Smooth muscle cell (in vitro differentiated cells): ENCODE measurements around the gene ZNF3. TPM values are rescaled to one million over a fixed set of nuclear protein-coding genes. Genes with fewer than 3 reads are reported as not detected.

ENCODE experiments used
- DNase-seq: peaks from one replicate; lab custom pipeline; 2025; ENCODE audit not compliant: unreplicated experiment; lab: John Stamatoyannopoulos, UW
- H2AFZ ChIP-seq: fragments of 200-600 bp; sonication (generic); 2 replicates; pipeline ENCODE4 v1.6.0; 2016; ENCODE audit warnings: antibody characterized with exemption, low read depth, mild to moderate bottlenecking
- H3F3A ChIP-seq: fragments of 200-600 bp; sonication (generic); 2 replicates; pipeline ENCODE4 v1.6.0; 2017; ENCODE audit warnings: antibody characterized with exemption, low read depth
- H3K27ac ChIP-seq: fragments of 200-600 bp; sonication (generic); 2 replicates; pipeline ENCODE4 v1.5.1; 2016; ENCODE audit warnings: low read depth, mild to moderate bottlenecking
- H3K27me3 ChIP-seq: fragments of 200-600 bp; sonication (generic); 2 replicates; pipeline ENCODE4 v1.6.1; 2016; ENCODE audit warnings: low read depth, mild to moderate bottlenecking
- H3K36me3 ChIP-seq: fragments of 200-600 bp; sonication (generic); 2 replicates; pipeline ENCODE4 v1.5.1; 2016; ENCODE audit warnings: low read depth
- H3K4me1 ChIP-seq: fragments of 200-600 bp; sonication (generic); 2 replicates; pipeline ENCODE4 v1.5.1; 2016; ENCODE audit warnings: low read depth
- H3K4me2 ChIP-seq: fragments of 200-600 bp; sonication (generic); 2 replicates; pipeline ENCODE4 v1.6.0; 2016; ENCODE audit warnings: mild to moderate bottlenecking
- H3K4me3 ChIP-seq: fragments of 200-600 bp; sonication (generic); 2 replicates; pipeline ENCODE4 v1.5.1; 2016; ENCODE audit warnings: mild to moderate bottlenecking
- H3K79me2 ChIP-seq: fragments of 200-600 bp; sonication (generic); 2 replicates; pipeline ENCODE4 v1.6.0; 2016; ENCODE audit warnings: low read depth, mild to moderate bottlenecking
- H3K9ac ChIP-seq: fragments of 200-600 bp; sonication (generic); 2 replicates; pipeline ENCODE4 v1.6.0; 2016; ENCODE audit warnings: low read depth
- H3K9me3 ChIP-seq: fragments of 200-600 bp; sonication (generic); replicated peaks from 2 replicates; pipeline ENCODE4 v1.5.1; 2016; ENCODE audit warnings: low read depth
- H4K20me1 ChIP-seq: fragments of 200-600 bp; sonication (generic); 2 replicates; pipeline ENCODE4 v1.6.0; 2016; ENCODE audit warnings: low read depth
- WGBS: methylation state at CpG from one replicate; pipeline ENCODE4 v1.1.7; 2016; ENCODE audit warnings: low lambda C conversion rate; 5-methylcytosine and 5-hydroxymethylcytosine counted together
- polyA plus RNA-seq: library from polyadenylated mRNA; unstranded; fragments of >200 nt; fragmentation: Nextera tagmentation; extraction: Ambion mirVana; gene quantifications from 2 replicates; pipeline ENCODE4 v1.2.1, GENCODE V29; 2016
- total RNA-seq: library from RNA; depleted of rRNA; stranded (reverse); fragments of >200 nt; gene quantifications from 2 replicates; pipeline ENCODE4 v1.2.3, GENCODE V29; 2014
- TF ChIP-seq, protein P1 (sequence below): fragments of 200-600 bp; sonication (generic); IDR thresholded peaks from 2 replicates; pipeline ENCODE4 v1.5.1; 2017; ENCODE audit warnings: borderline replicate concordance, mild to moderate bottlenecking, antibody characterized with exemption; ENCODE audit not compliant: insufficient read depth, poor library complexity, severe bottlenecking

ZNF3 gene
- total and polyA plus RNA-seq, 2 experiments from 2014 or later: 21.6 to 22.0 TPM

DNA sequence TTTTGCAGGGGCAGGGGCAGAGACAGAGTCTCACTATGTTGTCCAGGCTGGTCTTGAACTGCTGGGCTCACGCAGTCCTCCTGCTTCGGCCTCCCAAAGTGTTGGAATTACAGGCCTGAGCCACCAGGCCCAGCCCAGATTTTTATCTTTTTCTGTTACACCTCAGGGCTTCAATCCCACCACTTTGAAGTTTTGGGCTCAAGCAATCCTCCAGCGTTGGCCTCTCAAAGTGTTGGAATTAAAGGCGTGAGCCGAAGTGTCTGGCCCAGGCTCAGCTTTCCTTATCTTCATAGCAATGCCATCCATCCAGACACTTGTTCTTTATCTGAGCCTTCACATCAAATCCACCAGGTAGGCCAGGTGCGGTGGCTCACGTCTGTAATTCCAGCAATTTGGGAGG, 33.5 kb upstream of the ZNF3 start:
- no peak overlapping the region for H2AFZ ChIP-seq
- H4K20me1 ChIP-seq: no peaks in the 10 kb centered on the region
- WGBS: 94% methylated on average over 7 of the region's 7 CpGs
- H3K27ac ChIP-seq: no peak overlapping the region
- no peak overlapping the region for H3K4me2 ChIP-seq
- H3F3A ChIP-seq: no peaks in the 10 kb centered on the region
- H3K79me2 ChIP-seq: peaks cover 8% of the 10 kb centered on the region
- H3K4me1 ChIP-seq: peaks cover 6% of the 10 kb centered on the region
- no peak overlapping the region for H3K4me3 ChIP-seq
- no peak overlapping the region for H3K9ac ChIP-seq
- no peaks in the 10 kb centered on the region for H3K9me3 ChIP-seq
- TF ChIP-seq, protein P1, sequence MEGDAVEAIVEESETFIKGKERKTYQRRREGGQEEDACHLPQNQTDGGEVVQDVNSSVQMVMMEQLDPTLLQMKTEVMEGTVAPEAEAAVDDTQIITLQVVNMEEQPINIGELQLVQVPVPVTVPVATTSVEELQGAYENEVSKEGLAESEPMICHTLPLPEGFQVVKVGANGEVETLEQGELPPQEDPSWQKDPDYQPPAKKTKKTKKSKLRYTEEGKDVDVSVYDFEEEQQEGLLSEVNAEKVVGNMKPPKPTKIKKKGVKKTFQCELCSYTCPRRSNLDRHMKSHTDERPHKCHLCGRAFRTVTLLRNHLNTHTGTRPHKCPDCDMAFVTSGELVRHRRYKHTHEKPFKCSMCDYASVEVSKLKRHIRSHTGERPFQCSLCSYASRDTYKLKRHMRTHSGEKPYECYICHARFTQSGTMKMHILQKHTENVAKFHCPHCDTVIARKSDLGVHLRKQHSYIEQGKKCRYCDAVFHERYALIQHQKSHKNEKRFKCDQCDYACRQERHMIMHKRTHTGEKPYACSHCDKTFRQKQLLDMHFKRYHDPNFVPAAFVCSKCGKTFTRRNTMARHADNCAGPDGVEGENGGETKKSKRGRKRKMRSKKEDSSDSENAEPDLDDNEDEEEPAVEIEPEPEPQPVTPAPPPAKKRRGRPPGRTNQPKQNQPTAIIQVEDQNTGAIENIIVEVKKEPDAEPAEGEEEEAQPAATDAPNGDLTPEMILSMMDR: no peak
- no peaks in the 10 kb centered on the region for H3K27me3 ChIP-seq
- H3K36me3 ChIP-seq: peaks cover 3% of the 10 kb centered on the region
- no peak for DNase-seq

DNA sequence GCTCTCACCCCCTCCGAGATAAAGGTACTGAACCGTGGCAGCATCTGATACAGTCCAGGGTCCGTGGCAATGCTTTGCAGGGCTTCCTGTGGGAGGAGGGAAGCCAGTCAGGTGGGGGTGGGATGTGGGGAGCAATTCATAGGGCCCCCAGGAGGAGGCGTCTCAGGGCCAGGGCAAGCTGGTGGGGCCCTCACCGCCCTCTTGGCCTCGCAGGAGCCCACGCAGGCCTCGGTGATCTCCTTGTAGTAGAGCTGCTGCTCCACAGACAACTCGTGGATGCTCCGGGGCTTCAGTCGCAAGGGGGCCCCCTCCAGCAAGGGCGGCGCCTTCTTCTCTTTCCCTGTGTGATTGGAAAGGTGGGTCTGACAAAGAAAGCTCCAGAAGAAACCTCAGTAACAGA, 30.4 kb upstream of the ZNF3 start:
- Histone ChIP-seq H3K4me1 (no peaks in the 10 kb centered on the region), H3F3A (no peaks in the 10 kb centered on the region), H3K4me3 (no peak overlapping the region), H4K20me1 (no peaks in the 10 kb centered on the region), H3K79me2 (no peaks in the 10 kb centered on the region), H3K27ac (no peak overlapping the region), H3K9ac (no peak overlapping the region), H3K9me3 (no peaks in the 10 kb centered on the region), H3K27me3 (no peaks in the 10 kb centered on the region), H3K36me3 (peaks cover 3% of the 10 kb centered on the region), H3K4me2 (no peak overlapping the region), H2AFZ (no peak overlapping the region)
- TF ChIP-seq, protein P1: no peak
- DNase-seq: no peak
- WGBS: 96% methylated on average over 13 of the region's 13 CpGs

DNA sequence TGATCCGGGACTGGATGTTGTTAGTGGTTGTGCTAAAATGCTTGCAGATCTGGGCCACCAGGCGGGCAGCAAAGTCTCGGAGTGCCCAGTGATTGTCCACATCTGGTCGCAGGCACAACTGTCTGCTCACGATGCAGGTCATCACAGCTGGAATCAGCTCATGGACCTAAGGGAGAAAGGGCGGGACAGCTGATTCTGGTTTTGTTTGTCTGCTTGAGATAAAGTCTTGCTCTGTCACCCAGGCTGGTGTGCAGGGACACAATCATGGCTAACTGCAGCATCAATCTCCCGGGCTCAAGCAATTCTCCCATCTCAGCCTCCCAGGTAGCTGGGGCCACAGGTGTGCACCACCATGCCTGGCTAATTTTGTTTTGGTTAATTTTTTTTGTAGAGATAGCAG, 29.6 kb upstream of the ZNF3 start:
- H3K27ac ChIP-seq: no peak overlapping the region
- no peaks in the 10 kb centered on the region for H4K20me1 ChIP-seq
- DNase-seq: no peak
- no peak overlapping the region for H3K4me3 ChIP-seq
- H3K79me2 ChIP-seq: no peaks in the 10 kb centered on the region
- no peaks in the 10 kb centered on the region for H3K9me3 ChIP-seq
- no peak overlapping the region for H3K4me2 ChIP-seq
- H3F3A ChIP-seq: no peaks in the 10 kb centered on the region
- no peak overlapping the region for H2AFZ ChIP-seq
- no peaks in the 10 kb centered on the region for H3K4me1 ChIP-seq
- H3K27me3 ChIP-seq: no peaks in the 10 kb centered on the region
- over 99% methylated on average over 7 of the region's 7 CpGs for WGBS
- H3K9ac ChIP-seq: no peak overlapping the region
- peaks cover 3% of the 10 kb centered on the region for H3K36me3 ChIP-seq
- TF ChIP-seq, protein P1: no peak

DNA sequence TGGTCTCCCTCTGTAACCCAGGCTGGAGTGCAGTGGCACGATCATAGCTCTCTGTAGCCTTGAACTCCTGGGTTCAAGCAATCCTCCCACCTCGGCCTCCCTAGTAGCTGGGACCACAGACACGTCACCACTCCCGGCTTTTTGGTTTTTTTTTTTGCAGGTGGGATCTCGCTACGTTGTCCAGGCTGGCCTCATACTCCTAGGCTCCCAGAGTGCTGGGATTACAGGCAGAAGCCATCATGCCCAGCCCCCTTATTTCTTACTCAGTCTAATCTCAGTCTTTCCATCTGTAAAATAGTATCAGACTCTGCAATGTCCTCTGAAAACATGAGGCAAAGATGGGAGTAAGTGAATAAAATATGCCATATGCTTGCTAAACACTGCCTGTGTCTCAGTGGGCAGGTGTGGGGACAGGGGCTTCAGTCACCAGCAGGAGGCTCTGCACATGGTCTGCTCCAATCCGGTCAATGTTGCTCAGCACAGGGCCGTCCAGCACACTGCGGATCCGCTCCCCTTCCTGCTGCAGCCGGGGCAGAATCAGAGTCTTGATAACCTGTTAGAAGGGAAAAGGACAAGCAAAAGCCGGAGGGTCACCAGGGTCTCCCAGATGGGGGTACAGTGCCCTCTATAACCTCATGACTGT, 28.1 kb upstream of the ZNF3 start:
- WGBS: 90% methylated on average over 12 of the region's 12 CpGs
- Histone ChIP-seq H3K27me3 (no peaks in the 10 kb centered on the region), H3K27ac (no peak overlapping the region), H3K9ac (no peak overlapping the region), H3K9me3 (no peaks in the 10 kb centered on the region), H3K4me3 (no peak overlapping the region), H3F3A (no peaks in the 10 kb centered on the region), H2AFZ (no peak overlapping the region), H3K79me2 (no peaks in the 10 kb centered on the region), H4K20me1 (no peaks in the 10 kb centered on the region), H3K4me1 (no peaks in the 10 kb centered on the region), H3K36me3 (peaks cover 3% of the 10 kb centered on the region), H3K4me2 (no peak overlapping the region)
- DNase-seq: no peak
- TF ChIP-seq, protein P1: no peak
